GM23248 (cell line): Measurements from ENCODE around the gene PODXL2.

Experiments used
- EZH2 ChIP-seq: fragments of 200-600 bp; sonication (generic); IDR thresholded peaks from 2 replicates; pipeline ENCODE4 v1.6.1; 2018; ENCODE audit warnings: antibody characterized with exemption, mild to moderate bottlenecking; ENCODE audit not compliant: insufficient read depth, poor library complexity, severe bottlenecking
- EZH2phosphoT487 ChIP-seq: fragments of 200-600 bp; sonication (generic); IDR thresholded peaks from 2 replicates; pipeline ENCODE4 v1.6.1; 2018; ENCODE audit warnings: antibody characterized with exemption, moderate library complexity, mild to moderate bottlenecking, low read depth; ENCODE audit not compliant: insufficient read depth

DNA sequence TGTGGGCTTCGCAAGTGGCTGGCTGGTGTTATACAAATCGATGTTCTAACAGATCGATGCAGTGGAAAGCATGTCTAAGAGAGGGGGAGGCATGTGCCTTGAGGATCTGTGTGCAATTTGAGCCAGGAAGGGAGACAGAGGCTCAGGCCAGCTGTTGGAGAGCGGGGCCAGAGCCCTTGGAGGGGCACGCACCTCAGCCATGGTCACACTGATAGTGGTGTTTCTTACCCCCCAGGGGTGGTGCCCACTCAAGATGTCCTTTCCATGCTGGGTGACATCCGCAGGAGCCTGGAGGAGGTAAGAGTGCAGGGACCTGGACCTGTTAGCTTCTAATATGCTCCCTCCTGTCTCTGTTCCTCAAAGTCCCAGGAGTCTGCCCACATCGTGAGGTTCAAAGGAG, 39.9 kb downstream of the PODXL2 start:
- no peak for TF ChIP-seq EZH2phosphoT487
- TF ChIP-seq EZH2 = no peak
